Caco-2 (cell line): ENCODE data around the gene TOR4A. TPM values are rescaled to one million over a fixed set of nuclear protein-coding genes. Genes with fewer than 3 reads are reported as not detected.

Source experiments
- BruUV-seq: library from RNA; stranded (reverse); fragments of 400-500 nt; replicated peaks from 2 replicates; lab custom pipeline; 2021; lab: Mats Ljungman, UMichigan
- CTCF ChIA-PET: fragments of 300-600 bp; sonication (Branson Sonifier 250); formaldehyde crosslinking; loops from one replicate; lab custom pipeline; 2022; ENCODE audit warnings: antibody characterized with exemption; lab: Charles Lee
- POLR2A ChIA-PET: fragments of 300-600 bp; sonication (Branson Sonifier 250); formaldehyde crosslinking; loops from one replicate; lab custom pipeline; 2022; ENCODE audit warnings: antibody characterized with exemption; lab: Charles Lee
- DNase-seq, 2 experiments: peaks; one replicate each; pipeline versions ENCODE4 v3.0.0 to v3.0.0-alpha.2; 2020 to 2022
- H3K27me3 ChIP-seq: replicated peaks from 2 replicates; pipeline ENCODE4 v1.6.0; 2011; ENCODE audit warnings: low read length; ENCODE audit not compliant: control insufficient read depth, insufficient read depth
- H3K36me3 ChIP-seq: 2 replicates; pipeline ENCODE4 v1.5.1; 2011; ENCODE audit warnings: low read length; ENCODE audit not compliant: control insufficient read depth, insufficient read depth
- H3K4me1 ChIP-seq: fragments of 250-450 bp; sonication (Bioruptor Pico); 2 replicates; pipeline ENCODE4 v1.5.1; 2020; ENCODE audit warnings: mild to moderate bottlenecking
- H3K4me3 ChIP-seq: 2 replicates; pipeline ENCODE4 v1.5.1; 2011; ENCODE audit warnings: low read depth, mild to moderate bottlenecking, control low read depth, low read length
- H3K9me3 ChIP-seq: fragments of 250-450 bp; sonication (Bioruptor Pico); 2 replicates; pipeline ENCODE4 v1.5.1; 2020; ENCODE audit warnings: mild to moderate bottlenecking, moderate library complexity
- H3K27ac Mint-ChIP-seq: one replicate; pipeline ENCODE4 v1.8.0; 2022; ENCODE audit warnings: mixed read lengths; ENCODE audit not compliant: unreplicated experiment
- H3K27me3 Mint-ChIP-seq: one replicate; pipeline ENCODE4 v1.8.0; 2022; ENCODE audit warnings: mixed read lengths; ENCODE audit not compliant: insufficient read depth, unreplicated experiment
- H3K36me3 Mint-ChIP-seq: one replicate; pipeline ENCODE4 v1.8.0; 2022; ENCODE audit warnings: mild to moderate bottlenecking, mixed read lengths; ENCODE audit not compliant: insufficient read depth, unreplicated experiment
- H3K4me1 Mint-ChIP-seq: one replicate; pipeline ENCODE4 v1.8.0; 2022; ENCODE audit warnings: low read depth, mixed read lengths; ENCODE audit not compliant: unreplicated experiment
- H3K4me3 Mint-ChIP-seq: one replicate; pipeline ENCODE4 v1.8.0; 2022; ENCODE audit warnings: mild to moderate bottlenecking, moderate library complexity, mixed read lengths; ENCODE audit not compliant: unreplicated experiment
- H3K9me3 Mint-ChIP-seq: one replicate; pipeline ENCODE4 v1.8.0; 2022; ENCODE audit warnings: mixed read lengths; ENCODE audit not compliant: unreplicated experiment
- intact Hi-C: fragments of 100-400 bp; cut with micrococcal nuclease; formaldehyde crosslinking; loops from one replicate; pipeline ENCODE4 v1.10.0; 2022; ENCODE audit not compliant: unreplicated experiment
- total RNA-seq: library from RNA; stranded (reverse); gene quantifications from 2 replicates; pipeline ENCODE4 v1.2.3, GENCODE V29; 2022
- TF ChIP-seq, protein P1 (sequence below), 2 experiments: fragments of 200-600 bp in 1 of 2; IDR thresholded peaks; 1 replicate in 1 of 2; 2 replicates in 1 of 2; pipeline versions ENCODE4 v1.5.1 to v1.8.0; 2011 to 2022; ENCODE audit warnings: antibody characterized with exemption in 1 of 2, control low read depth in 1 of 2, inconsistent platforms in 1 of 2, low read depth in 1 of 2, low read length in 1 of 2, mild to moderate bottlenecking in 1 of 2, moderate library complexity in 1 of 2; ENCODE audit not compliant: insufficient read depth in 1 of 2, severe bottlenecking in 1 of 2, unreplicated experiment in 1 of 2

Gene TOR4A
- total RNA-seq, 1 experiment from 2014 or later: 1.8 TPM

DNA sequence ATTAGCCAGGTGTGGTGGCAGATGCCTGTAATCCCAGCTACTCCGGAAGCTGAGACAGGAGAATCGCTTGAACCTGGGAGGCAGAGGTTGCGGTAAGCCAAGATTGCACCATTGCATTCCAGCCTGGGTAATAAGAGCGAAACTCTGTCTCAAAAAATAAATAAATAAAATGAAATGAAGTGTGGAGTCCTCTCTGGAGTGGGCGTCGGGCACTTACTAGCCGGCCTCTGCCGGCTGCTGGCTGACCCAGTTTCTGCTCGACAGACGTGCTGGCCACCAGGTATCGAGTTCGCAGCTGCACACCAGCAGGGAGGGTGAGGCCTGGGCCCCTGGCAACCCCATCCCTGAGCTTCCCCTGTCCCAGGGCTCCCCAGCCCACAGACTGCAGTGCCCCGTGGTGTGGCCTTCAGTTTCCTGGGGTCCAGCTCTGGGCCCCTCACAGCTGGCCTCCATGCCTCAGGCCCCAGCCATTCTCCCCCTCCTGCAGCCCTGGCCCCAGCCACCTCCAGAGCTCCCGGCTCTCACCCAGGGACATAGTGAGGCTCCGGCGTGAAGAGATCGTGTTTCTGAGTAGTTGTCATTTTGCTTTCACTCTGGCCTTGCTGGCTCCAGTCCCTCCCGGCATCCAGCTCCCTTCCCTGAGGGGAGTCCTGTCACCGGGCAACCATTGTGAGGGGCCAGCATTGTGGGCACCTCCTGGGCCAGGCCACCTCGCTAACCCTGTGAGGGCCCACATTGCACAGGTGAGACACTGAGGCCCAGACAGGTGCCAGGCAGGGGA, 30.2 kb upstream of the TOR4A start:
- Mint-ChIP-seq H3K27ac (no peak overlapping the region), H3K4me1 (no peaks in the 10 kb centered on the region), H3K9me3 (no peaks in the 10 kb centered on the region), H3K27me3 (no peaks in the 10 kb centered on the region), H3K36me3 (peaks cover 42% of the 10 kb centered on the region), H3K4me3 (no peak overlapping the region)
- H3K36me3 ChIP-seq: peaks cover 2% of the 10 kb centered on the region; the same call in 1 of the 2 replicates
- ChIA-PET CTCF (no interaction called here), POLR2A (no interaction called here)
- no peaks in the 10 kb centered on the region for H3K27me3 ChIP-seq
- intact Hi-C loops: loop anchor here (10.0 kb wide), 1 partner anchor 453 kb away; the partner anchor contains the start of genes CCDC183 and TMEM141
- H3K9me3 ChIP-seq: no peaks in the 10 kb centered on the region
- peaks cover 12% of the 10 kb centered on the region for H3K4me1 ChIP-seq
- DNase-seq: no peak
- no TSS peak for BruUV-seq
- TF ChIP-seq, protein P1, sequence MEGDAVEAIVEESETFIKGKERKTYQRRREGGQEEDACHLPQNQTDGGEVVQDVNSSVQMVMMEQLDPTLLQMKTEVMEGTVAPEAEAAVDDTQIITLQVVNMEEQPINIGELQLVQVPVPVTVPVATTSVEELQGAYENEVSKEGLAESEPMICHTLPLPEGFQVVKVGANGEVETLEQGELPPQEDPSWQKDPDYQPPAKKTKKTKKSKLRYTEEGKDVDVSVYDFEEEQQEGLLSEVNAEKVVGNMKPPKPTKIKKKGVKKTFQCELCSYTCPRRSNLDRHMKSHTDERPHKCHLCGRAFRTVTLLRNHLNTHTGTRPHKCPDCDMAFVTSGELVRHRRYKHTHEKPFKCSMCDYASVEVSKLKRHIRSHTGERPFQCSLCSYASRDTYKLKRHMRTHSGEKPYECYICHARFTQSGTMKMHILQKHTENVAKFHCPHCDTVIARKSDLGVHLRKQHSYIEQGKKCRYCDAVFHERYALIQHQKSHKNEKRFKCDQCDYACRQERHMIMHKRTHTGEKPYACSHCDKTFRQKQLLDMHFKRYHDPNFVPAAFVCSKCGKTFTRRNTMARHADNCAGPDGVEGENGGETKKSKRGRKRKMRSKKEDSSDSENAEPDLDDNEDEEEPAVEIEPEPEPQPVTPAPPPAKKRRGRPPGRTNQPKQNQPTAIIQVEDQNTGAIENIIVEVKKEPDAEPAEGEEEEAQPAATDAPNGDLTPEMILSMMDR (IDR thresholded peaks at IDR 0.05; ENCODE audit: insufficient read depth in 1 of 2, low read depth in 1 of 2, low read length in 1 of 2, severe bottlenecking in 1 of 2, unreplicated experiment in 1 of 2): no peak
- no peak overlapping the region for H3K4me3 ChIP-seq

DNA sequence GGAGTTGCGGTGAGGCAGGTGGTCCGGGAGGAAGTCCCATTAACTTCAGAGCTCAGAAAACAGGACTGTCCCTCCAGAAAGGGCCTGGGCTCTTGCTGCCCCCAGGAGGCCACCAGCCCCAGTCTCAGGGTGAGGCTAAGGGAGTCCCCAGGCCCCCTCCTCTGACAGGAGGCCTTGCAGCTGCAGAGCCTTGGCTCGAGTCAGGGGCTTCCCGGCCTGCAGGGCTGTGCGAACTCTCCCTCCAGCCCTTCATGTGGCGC, 29.7 kb upstream of the TOR4A start:
- Mint-ChIP-seq H3K4me3 (no peak overlapping the region), H3K4me1 (no peaks in the 10 kb centered on the region), H3K9me3 (no peaks in the 10 kb centered on the region), H3K27ac (no peak overlapping the region), H3K27me3 (no peaks in the 10 kb centered on the region), H3K36me3 (peaks cover 37% of the 10 kb centered on the region)
- DNase-seq: no peak
- ChIA-PET POLR2A (no interaction called here), CTCF (interaction anchor here (1.3 kb wide), 1 partner anchor 11 kb away, joined by 3 read pairs; no protein-coding TSS in a partner anchor)
- Histone ChIP-seq H3K4me1 (peaks cover 10% of the 10 kb centered on the region), H3K9me3 (no peaks in the 10 kb centered on the region), H3K27me3 (no peaks in the 10 kb centered on the region), H3K4me3 (no peak overlapping the region), H3K36me3 (peaks cover 2% of the 10 kb centered on the region; the same call in 1 of the 2 replicates)
- no TSS peak for BruUV-seq
- TF ChIP-seq, protein P1 (IDR thresholded peaks at IDR 0.05; ENCODE audit: insufficient read depth in 1 of 2, low read depth in 1 of 2, low read length in 1 of 2, severe bottlenecking in 1 of 2, unreplicated experiment in 1 of 2): no peak
- intact Hi-C loops: loop anchor here (10.0 kb wide), 1 partner anchor 453 kb away; the partner anchor contains the start of genes CCDC183 and TMEM141

DNA sequence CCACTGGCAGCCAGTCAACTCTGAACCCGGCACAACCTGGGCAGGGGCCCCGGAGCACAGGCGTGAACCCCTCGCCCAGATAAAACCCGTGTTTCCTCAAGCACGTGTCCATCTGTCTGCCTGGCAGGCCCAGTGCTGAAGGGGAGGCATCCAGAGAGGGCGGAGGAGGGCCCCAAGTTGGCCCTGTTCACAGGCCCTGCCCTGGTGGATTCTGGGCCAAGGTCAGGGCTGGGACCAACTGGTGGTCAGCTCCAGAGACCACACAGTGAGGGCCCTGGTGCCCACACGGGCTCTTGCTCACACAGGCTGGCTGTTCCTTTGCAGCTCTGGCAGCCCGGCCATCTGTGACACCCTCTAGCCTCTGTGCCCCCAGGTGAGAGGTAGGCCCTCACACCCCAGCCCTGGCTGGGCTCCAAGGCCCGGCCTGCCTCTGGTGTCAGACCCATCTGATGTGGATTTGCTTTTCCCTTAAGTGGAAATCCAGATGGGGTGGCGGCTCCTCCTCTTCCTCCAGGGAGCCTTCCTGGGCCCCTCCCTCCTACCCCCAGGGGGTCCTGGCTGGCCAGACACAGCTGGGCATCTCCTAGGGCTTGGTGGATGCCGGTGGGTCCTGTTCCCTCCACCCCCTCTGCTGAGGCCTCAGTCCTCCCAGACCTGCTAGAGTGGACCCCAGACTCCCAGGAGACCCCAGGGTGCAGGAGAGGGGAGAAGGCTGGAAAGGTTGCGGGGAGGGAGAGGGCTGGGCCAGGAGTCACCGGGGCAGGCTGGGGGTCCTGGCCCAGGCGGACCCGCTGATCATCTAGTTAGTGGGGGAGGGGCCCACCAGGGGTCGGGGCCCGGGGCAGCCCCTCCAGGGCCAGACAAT, 27.0 kb upstream of the TOR4A start:
- peaks cover 25% of the 10 kb centered on the region for H3K36me3 Mint-ChIP-seq
- no peaks in the 10 kb centered on the region for H3K27me3 Mint-ChIP-seq
- no peaks in the 10 kb centered on the region for H3K9me3 Mint-ChIP-seq
- DNase-seq: no peak
- ChIA-PET POLR2A (interaction anchor here (1.1 kb wide), 1 partner anchor 10 kb away, joined by 3 read pairs; no protein-coding TSS in a partner anchor), CTCF (interaction anchor here (0.7 kb wide), 1 partner anchor 14 kb away, joined by 5 read pairs; no protein-coding TSS in a partner anchor)
- Histone ChIP-seq H3K4me3 (no peak overlapping the region), H3K27me3 (no peaks in the 10 kb centered on the region), H3K4me1 (peaks cover 19% of the 10 kb centered on the region), H3K36me3 (no peaks in the 10 kb centered on the region), H3K9me3 (no peaks in the 10 kb centered on the region)
- intact Hi-C loops: no loop called here
- no TSS peak for BruUV-seq
- TF ChIP-seq, protein P1 (IDR thresholded peaks at IDR 0.05; ENCODE audit: insufficient read depth in 1 of 2, low read depth in 1 of 2, low read length in 1 of 2, severe bottlenecking in 1 of 2, unreplicated experiment in 1 of 2): no peak
- no peak overlapping the region for H3K27ac Mint-ChIP-seq
- H3K4me3 Mint-ChIP-seq: no peak overlapping the region
- H3K4me1 Mint-ChIP-seq: peaks cover 7% of the 10 kb centered on the region
